Hematopoietic multipotent progenitor cell treated with erythropoietin and hydrocortisone succinate and interleukin-3 and kit ligand, for 17 days (in vitro differentiated cells): Measurements from ENCODE around the gene DNAJB12.
"Not testable (repeated sequence)": the region's sequence is repeated elsewhere in the genome, so short reads cannot be mapped to it uniquely, and the experiment has no call there.

ENCODE experiments used
- DNase-seq: peaks from one replicate; pipeline ENCODE4 v3.0.0-alpha.2; 2015; ENCODE audit warnings: low spot score

The DNAJB12 gene

GRCh38 chr10:72331575-72332422 is 22.9 kb downstream of the DNAJB12 start:
- DNase-seq, result peak; percentile 74

GRCh38 chr10:72330069-72330426 is 24.7 kb downstream of the DNAJB12 start:
- DNase-seq, result no peak

GRCh38 chr10:72329290-72330068 is 25.2 kb downstream of the DNAJB12 start:
- DNase-seq, result no peak

GRCh38 chr10:72328829-72329204 is 25.9 kb downstream of the DNAJB12 start:
- no peak for DNase-seq

GRCh38 chr10:72328045-72328828 is 26.5 kb downstream of the DNAJB12 start:
- peak; percentile 70 for DNase-seq

- not testable (repeated sequence) for DNase-seq
Observed at GRCh38 chr10:72326665-72327603, 27.8 kb downstream of the DNAJB12 start.

- DNase-seq, result not testable (repeated sequence)
Observed at GRCh38 chr10:72325243-72326175, 29.2 kb downstream of the DNAJB12 start.

GRCh38 chr10:72323771-72324191 is 30.9 kb downstream of the DNAJB12 start:
- no peak for DNase-seq

- no peak for DNase-seq
Observed at GRCh38 chr10:72323108-72323749, 31.5 kb downstream of the DNAJB12 start.

GRCh38 chr10:72322280-72323058 is 32.2 kb downstream of the DNAJB12 start:
- no peak for DNase-seq

- peak; percentile 37 for DNase-seq
Observed at GRCh38 chr10:72322030-72322279, 32.8 kb downstream of the DNAJB12 start.

GRCh38 chr10:72321248-72322029 is 33.3 kb downstream of the DNAJB12 start:
- DNase-seq, result no peak

- DNase-seq, result peak; percentile 94
Observed at GRCh38 chr10:72320676-72321247, 34.0 kb downstream of the DNAJB12 start.

GRCh38 chr10:72319416-72320254 is 35.1 kb downstream of the DNAJB12 start:
- DNase-seq, result peak; percentile 86

- no peak for DNase-seq
Observed at GRCh38 chr10:72318418-72319262, 36.1 kb downstream of the DNAJB12 start.
